ENCODE data around the gene CYP27B1. TPM values are rescaled to one million over a fixed set of nuclear protein-coding genes. Genes with fewer than 3 reads are reported as not detected.

The CYP27B1 gene
- total RNA-seq, 1 donor from 2014 or later, result 5.2 TPM

GRCh38 chr12:57741844-57742738, 24.8 kb downstream of the CYP27B1 start:
- TF ChIP-seq, protein P1, sequence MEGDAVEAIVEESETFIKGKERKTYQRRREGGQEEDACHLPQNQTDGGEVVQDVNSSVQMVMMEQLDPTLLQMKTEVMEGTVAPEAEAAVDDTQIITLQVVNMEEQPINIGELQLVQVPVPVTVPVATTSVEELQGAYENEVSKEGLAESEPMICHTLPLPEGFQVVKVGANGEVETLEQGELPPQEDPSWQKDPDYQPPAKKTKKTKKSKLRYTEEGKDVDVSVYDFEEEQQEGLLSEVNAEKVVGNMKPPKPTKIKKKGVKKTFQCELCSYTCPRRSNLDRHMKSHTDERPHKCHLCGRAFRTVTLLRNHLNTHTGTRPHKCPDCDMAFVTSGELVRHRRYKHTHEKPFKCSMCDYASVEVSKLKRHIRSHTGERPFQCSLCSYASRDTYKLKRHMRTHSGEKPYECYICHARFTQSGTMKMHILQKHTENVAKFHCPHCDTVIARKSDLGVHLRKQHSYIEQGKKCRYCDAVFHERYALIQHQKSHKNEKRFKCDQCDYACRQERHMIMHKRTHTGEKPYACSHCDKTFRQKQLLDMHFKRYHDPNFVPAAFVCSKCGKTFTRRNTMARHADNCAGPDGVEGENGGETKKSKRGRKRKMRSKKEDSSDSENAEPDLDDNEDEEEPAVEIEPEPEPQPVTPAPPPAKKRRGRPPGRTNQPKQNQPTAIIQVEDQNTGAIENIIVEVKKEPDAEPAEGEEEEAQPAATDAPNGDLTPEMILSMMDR (IDR thresholded peaks at IDR 0.05; ENCODE audit: insufficient read depth, low read length, poor library complexity, severe bottlenecking), result peak; percentile 8
- Histone ChIP-seq H3K4me3 (ENCODE audit: low read depth, low read length) (no peak overlapping the region), H3K27me3 (ENCODE audit: control insufficient read depth, insufficient read depth, low read length) (peaks cover 48% of the 10 kb centered on the region), H3K36me3 (ENCODE audit: control insufficient read depth, insufficient read depth, low read length) (no peaks in the 10 kb centered on the region)
- DNase-seq (ENCODE audit: low read depth), result no peak

- DNase-seq (ENCODE audit: low read depth), result no peak
- H3K36me3 ChIP-seq (ENCODE audit: control insufficient read depth, insufficient read depth, low read length), result no peaks in the 10 kb centered on the region
- H3K4me3 ChIP-seq (ENCODE audit: low read depth, low read length), result no peak overlapping the region
- H3K27me3 ChIP-seq (ENCODE audit: control insufficient read depth, insufficient read depth, low read length), result peaks cover 55% of the 10 kb centered on the region
- TF ChIP-seq, protein P1 (IDR thresholded peaks at IDR 0.05; ENCODE audit: insufficient read depth, low read length, poor library complexity, severe bottlenecking), result no peak
Observed at GRCh38 chr12:57741413-57741789, 25.5 kb downstream of the CYP27B1 start.

DNA sequence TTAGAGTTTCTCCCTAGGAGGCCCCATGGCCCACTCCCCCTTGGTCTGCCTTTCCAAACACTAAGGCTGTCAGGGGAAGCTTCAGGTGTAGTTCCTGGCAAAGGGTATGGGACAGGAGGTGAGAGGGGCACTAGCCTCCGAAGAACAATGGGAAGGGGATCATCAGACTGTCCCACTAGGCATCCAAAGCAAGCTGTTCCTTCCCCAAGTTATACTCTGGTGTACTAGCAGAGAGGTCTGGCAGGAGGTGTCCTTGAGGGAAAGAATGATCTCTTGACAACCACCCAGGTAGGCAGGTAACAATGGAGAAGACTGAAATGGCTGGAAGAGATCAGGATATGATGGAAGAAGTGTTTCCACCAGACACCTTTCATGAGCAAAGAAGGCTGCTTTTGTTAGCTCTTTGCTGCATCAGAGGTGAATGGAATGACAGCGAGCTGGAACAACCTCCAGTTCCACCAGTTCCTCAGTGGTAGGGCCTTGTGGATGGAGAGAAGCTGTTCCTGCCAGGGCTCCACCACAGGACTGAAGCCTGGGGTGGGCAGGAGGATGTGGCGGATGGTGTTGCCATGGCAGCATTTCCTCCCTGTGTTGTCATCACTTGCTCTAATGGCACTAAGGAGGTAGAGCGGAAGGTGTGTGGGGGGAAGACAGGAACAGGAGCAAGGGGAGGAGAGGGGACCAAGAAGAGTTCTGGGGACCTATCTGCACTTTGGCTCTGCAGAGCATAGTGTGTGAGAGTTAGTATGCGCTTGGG, 26.0 kb downstream of the CYP27B1 start:
- Histone ChIP-seq H3K27me3 (ENCODE audit: control insufficient read depth, insufficient read depth, low read length) (peaks cover 61% of the 10 kb centered on the region), H3K36me3 (ENCODE audit: control insufficient read depth, insufficient read depth, low read length) (no peaks in the 10 kb centered on the region), H3K4me3 (ENCODE audit: low read depth, low read length) (no peak overlapping the region)
- DNase-seq (ENCODE audit: low read depth), result no peak
- TF ChIP-seq, protein P1 (IDR thresholded peaks at IDR 0.05; ENCODE audit: insufficient read depth, low read length, poor library complexity, severe bottlenecking), result no peak

DNA sequence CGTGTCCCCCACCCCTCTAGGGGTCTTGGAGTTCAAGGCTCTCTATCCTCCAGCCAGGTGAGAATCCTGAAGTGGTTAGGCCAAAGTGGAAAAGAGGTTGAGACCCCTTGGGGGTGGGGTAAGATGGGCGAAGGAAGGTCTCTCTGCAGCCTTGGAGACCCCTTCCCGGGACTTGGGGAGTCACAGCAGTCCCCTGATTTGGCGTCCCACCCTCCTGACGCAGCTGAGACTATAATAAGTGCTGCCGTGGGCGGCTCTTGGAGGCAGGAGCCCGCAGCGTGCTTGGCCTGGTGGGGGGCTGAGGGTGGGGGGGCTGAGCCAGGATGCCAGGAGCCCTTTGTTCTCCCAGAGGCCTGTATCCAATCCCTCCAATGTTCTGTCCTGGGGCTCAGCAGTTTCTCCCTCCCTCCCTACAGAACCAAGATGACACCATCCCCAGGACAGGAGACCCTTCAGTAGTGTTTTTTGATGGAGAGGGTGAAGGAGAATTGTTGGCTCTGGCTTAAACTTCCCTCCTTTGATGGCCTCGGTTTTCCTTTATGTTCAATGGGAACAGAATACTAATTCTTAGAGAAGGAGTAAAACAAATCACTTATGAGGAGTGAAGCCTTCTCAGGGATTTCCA, 26.9 kb downstream of the CYP27B1 start:
- H3K27me3 ChIP-seq (ENCODE audit: control insufficient read depth, insufficient read depth, low read length), result peaks cover 69% of the 10 kb centered on the region
- TF ChIP-seq, protein P1 (IDR thresholded peaks at IDR 0.05; ENCODE audit: insufficient read depth, low read length, poor library complexity, severe bottlenecking), result no peak

GRCh38 chr12:57739387-57739786, 27.5 kb downstream of the CYP27B1 start:
- TF ChIP-seq, protein P1 (IDR thresholded peaks at IDR 0.05; ENCODE audit: insufficient read depth, low read length, poor library complexity, severe bottlenecking), result no peak
- H3K27me3 ChIP-seq (ENCODE audit: control insufficient read depth, insufficient read depth, low read length), result peaks cover 75% of the 10 kb centered on the region
- DNase-seq (ENCODE audit: low read depth), result no peak
- H3K4me3 ChIP-seq (ENCODE audit: low read depth, low read length), result no peak overlapping the region
- H3K36me3 ChIP-seq (ENCODE audit: control insufficient read depth, insufficient read depth, low read length), result no peaks in the 10 kb centered on the region

More for the DNA sequence above, 26.9 kb downstream of the CYP27B1 start:
- DNase-seq (ENCODE audit: low read depth), result no peak
- no peaks in the 10 kb centered on the region for H3K36me3 ChIP-seq (ENCODE audit: control insufficient read depth, insufficient read depth, low read length)
- no peak overlapping the region for H3K4me3 ChIP-seq (ENCODE audit: low read depth, low read length)

Measured in kidney epithelial cell (primary cell).